GM12878 (cell line): Measurements from ENCODE around the gene TPO.
"Not testable (repeated sequence)": the region's sequence is repeated elsewhere in the genome, so short reads cannot be mapped to it uniquely, and the experiment has no call there.

ENCODE experiments used
- ATF7 ChIP-seq: fragments of 450-650 bp; IDR thresholded peaks from 2 replicates; pipeline ENCODE4 v1.6.1; 2016; ENCODE audit warnings: low read depth, mild to moderate bottlenecking
- CHD2 ChIP-seq: IDR thresholded peaks from 2 replicates; pipeline ENCODE4 v1.6.1; 2011; ENCODE audit warnings: low read depth, low read length, improper control_type of control experiment, borderline replicate concordance
- EP300 ChIP-seq, 2 experiments: fragments of 150-350 bp in 1 of 2; IDR thresholded peaks; 2 replicates each; pipeline ENCODE4 v1.6.1; 2011 to 2012; ENCODE audit warnings: low read depth in 2 of 2, low read length in 2 of 2, borderline replicate concordance in 1 of 2, improper control_type of control experiment in 1 of 2, inconsistent platforms in 1 of 2; ENCODE audit not compliant: control insufficient read depth in 1 of 2
- JUND ChIP-seq: IDR thresholded peaks from 2 replicates; pipeline ENCODE4 v1.6.1; 2012; ENCODE audit warnings: low read depth, mild to moderate bottlenecking, low read length, improper control_type of control experiment, moderate library complexity
- MYC ChIP-seq: IDR thresholded peaks from 2 replicates; pipeline ENCODE4 v1.6.1; 2011; ENCODE audit warnings: mild to moderate bottlenecking, low read length, moderate library complexity, inconsistent platforms; ENCODE audit not compliant: insufficient read depth, insufficient replicate concordance, insufficient read length, severe bottlenecking
- POLR2A ChIP-seq: IDR thresholded peaks from 2 replicates; pipeline ENCODE4 v1.6.1; 2011; ENCODE audit warnings: low read depth, mild to moderate bottlenecking, low read length
- RFX5 ChIP-seq: IDR thresholded peaks from 2 replicates; pipeline ENCODE4 v1.6.1; 2011; ENCODE audit warnings: low read depth, low read length, improper control_type of control experiment
- SREBF1 ChIP-seq: IDR thresholded peaks from 2 replicates; pipeline ENCODE4 v1.6.1; 2012; ENCODE audit warnings: mild to moderate bottlenecking, low read length
- STAT1 ChIP-seq: fragments of 450-650 bp; conservative IDR thresholded peaks from 2 replicates; pipeline ENCODE4 v1.6.1; 2014; ENCODE audit warnings: antibody characterized with exemption, mild to moderate bottlenecking
- ZNF274 ChIP-seq: IDR thresholded peaks from one replicate; pipeline ENCODE4 v1.8.0; 2011; ENCODE audit not compliant: insufficient read length, insufficient read depth
- TF ChIP-seq, protein P1 (sequence below): fragments of 450-650 bp; formaldehyde crosslinking; IDR thresholded peaks from 2 replicates; pipeline ENCODE4 v1.4.0; 2020; ENCODE audit warnings: mild to moderate bottlenecking, moderate library complexity
- TF ChIP-seq, protein P2 (sequence below), 3 experiments: IDR thresholded peaks in 2 of 3; conservative IDR thresholded peaks in 1 of 3; 2 replicates each; pipeline ENCODE4 v1.5.1; 2011; ENCODE audit warnings: low read depth in 3 of 3, low read length in 3 of 3, mild to moderate bottlenecking in 3 of 3, control low read depth in 2 of 3, moderate library complexity in 2 of 3, inconsistent platforms in 1 of 3, mixed read lengths in 1 of 3; ENCODE audit not compliant: control insufficient read depth in 2 of 3, insufficient read depth in 1 of 3; ENCODE audit errors: extremely low read depth in 1 of 3
- TF ChIP-seq, protein P3 (sequence below): IDR thresholded peaks from 2 replicates; pipeline ENCODE4 v1.6.1; 2012; ENCODE audit warnings: mild to moderate bottlenecking, low read depth, low read length

DNA sequence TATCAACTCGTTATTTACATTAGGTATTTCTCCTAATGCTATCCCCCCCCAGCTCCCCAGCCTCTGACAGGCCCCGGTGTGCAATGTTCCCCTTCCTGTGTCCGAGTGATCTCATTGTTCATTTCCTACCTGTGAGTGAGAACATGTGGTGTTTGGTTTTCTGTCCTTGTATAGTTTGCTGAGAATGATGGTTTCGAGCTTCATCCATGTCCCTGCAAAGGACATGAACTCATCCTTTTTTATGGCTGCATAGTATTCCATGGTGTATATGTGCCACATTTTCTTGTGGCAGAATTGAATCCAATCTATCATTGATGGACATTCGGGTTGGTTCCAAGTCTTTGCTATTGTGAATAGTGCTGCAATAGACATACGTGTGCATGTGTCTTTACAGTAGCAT, 23.1 kb upstream of the TPO start:
- TF ChIP-seq, protein P1, sequence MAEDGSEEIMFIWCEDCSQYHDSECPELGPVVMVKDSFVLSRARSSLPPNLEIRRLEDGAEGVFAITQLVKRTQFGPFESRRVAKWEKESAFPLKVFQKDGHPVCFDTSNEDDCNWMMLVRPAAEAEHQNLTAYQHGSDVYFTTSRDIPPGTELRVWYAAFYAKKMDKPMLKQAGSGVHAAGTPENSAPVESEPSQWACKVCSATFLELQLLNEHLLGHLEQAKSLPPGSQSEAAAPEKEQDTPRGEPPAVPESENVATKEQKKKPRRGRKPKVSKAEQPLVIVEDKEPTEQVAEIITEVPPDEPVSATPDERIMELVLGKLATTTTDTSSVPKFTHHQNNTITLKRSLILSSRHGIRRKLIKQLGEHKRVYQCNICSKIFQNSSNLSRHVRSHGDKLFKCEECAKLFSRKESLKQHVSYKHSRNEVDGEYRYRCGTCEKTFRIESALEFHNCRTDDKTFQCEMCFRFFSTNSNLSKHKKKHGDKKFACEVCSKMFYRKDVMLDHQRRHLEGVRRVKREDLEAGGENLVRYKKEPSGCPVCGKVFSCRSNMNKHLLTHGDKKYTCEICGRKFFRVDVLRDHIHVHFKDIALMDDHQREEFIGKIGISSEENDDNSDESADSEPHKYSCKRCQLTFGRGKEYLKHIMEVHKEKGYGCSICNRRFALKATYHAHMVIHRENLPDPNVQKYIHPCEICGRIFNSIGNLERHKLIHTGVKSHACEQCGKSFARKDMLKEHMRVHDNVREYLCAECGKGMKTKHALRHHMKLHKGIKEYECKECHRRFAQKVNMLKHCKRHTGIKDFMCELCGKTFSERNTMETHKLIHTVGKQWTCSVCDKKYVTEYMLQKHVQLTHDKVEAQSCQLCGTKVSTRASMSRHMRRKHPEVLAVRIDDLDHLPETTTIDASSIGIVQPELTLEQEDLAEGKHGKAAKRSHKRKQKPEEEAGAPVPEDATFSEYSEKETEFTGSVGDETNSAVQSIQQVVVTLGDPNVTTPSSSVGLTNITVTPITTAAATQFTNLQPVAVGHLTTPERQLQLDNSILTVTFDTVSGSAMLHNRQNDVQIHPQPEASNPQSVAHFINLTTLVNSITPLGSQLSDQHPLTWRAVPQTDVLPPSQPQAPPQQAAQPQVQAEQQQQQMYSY (CRISPR knock-in tag), result not testable (repeated sequence)
- TF ChIP-seq MYC; RFX5; ZNF274; JUND; POLR2A; SREBF1; EP300 (IDR thresholded peaks at IDR 0.05; ENCODE audit: borderline replicate concordance in 1 of 2, control insufficient read depth in 1 of 2, low read depth in 2 of 2, low read length in 2 of 2); ATF7; STAT1; CHD2: not testable (repeated sequence)
- TF ChIP-seq, protein P2, sequence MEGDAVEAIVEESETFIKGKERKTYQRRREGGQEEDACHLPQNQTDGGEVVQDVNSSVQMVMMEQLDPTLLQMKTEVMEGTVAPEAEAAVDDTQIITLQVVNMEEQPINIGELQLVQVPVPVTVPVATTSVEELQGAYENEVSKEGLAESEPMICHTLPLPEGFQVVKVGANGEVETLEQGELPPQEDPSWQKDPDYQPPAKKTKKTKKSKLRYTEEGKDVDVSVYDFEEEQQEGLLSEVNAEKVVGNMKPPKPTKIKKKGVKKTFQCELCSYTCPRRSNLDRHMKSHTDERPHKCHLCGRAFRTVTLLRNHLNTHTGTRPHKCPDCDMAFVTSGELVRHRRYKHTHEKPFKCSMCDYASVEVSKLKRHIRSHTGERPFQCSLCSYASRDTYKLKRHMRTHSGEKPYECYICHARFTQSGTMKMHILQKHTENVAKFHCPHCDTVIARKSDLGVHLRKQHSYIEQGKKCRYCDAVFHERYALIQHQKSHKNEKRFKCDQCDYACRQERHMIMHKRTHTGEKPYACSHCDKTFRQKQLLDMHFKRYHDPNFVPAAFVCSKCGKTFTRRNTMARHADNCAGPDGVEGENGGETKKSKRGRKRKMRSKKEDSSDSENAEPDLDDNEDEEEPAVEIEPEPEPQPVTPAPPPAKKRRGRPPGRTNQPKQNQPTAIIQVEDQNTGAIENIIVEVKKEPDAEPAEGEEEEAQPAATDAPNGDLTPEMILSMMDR (IDR thresholded peaks at IDR 0.05 in 2 of 3, conservative IDR thresholded peaks at IDR 0.05 in 1 of 3; ENCODE audit: control insufficient read depth in 2 of 3, extremely low read depth in 1 of 3, insufficient read depth in 1 of 3, low read depth in 3 of 3, low read length in 3 of 3), result not testable (repeated sequence)
- TF ChIP-seq, protein P3, sequence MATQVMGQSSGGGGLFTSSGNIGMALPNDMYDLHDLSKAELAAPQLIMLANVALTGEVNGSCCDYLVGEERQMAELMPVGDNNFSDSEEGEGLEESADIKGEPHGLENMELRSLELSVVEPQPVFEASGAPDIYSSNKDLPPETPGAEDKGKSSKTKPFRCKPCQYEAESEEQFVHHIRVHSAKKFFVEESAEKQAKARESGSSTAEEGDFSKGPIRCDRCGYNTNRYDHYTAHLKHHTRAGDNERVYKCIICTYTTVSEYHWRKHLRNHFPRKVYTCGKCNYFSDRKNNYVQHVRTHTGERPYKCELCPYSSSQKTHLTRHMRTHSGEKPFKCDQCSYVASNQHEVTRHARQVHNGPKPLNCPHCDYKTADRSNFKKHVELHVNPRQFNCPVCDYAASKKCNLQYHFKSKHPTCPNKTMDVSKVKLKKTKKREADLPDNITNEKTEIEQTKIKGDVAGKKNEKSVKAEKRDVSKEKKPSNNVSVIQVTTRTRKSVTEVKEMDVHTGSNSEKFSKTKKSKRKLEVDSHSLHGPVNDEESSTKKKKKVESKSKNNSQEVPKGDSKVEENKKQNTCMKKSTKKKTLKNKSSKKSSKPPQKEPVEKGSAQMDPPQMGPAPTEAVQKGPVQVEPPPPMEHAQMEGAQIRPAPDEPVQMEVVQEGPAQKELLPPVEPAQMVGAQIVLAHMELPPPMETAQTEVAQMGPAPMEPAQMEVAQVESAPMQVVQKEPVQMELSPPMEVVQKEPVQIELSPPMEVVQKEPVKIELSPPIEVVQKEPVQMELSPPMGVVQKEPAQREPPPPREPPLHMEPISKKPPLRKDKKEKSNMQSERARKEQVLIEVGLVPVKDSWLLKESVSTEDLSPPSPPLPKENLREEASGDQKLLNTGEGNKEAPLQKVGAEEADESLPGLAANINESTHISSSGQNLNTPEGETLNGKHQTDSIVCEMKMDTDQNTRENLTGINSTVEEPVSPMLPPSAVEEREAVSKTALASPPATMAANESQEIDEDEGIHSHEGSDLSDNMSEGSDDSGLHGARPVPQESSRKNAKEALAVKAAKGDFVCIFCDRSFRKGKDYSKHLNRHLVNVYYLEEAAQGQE, result not testable (repeated sequence)
